Body of pancreas (tissue), 4 donors: Measurements from ENCODE around the gene LIF. TPM values are rescaled to one million over a fixed set of nuclear protein-coding genes. Genes with fewer than 3 reads are reported as not detected.

Experiments
- ATAC-seq: fragments of 150-250 bp; one replicate; pipeline ENCODE4 v1.9.1; 2016
- DNase-seq, 4 donors: peaks; one replicate each; pipeline ENCODE4 v3.0.0-alpha.2; 2019
- H3K27ac ChIP-seq, 4 donors: fragments of 200-600 bp; sonication (generic); 1 replicate in 3 of 4; 2 replicates in 1 of 4; pipeline versions ENCODE4 v1.5.1 to v1.6.1; 2016 to 2019; ENCODE audit warnings: mild to moderate bottlenecking in 1 of 4, mixed read lengths in 1 of 4, moderate library complexity in 1 of 4
- H3K27me3 ChIP-seq, 2 donors: fragments of 200-600 bp; sonication (generic); one replicate each; pipeline ENCODE4 v1.6.0; 2016; ENCODE audit warnings: mild to moderate bottlenecking in 1 of 2
- H3K36me3 ChIP-seq, 2 donors: fragments of 200-600 bp; sonication (generic); replicated peaks in 1 of 2; 2 replicates each; pipeline ENCODE4 v1.5.1; 2016; ENCODE audit warnings: low read depth in 2 of 2; ENCODE audit not compliant: insufficient read depth in 1 of 2
- H3K4me1 ChIP-seq: fragments of 200-600 bp; sonication (generic); one replicate; pipeline ENCODE4 v1.6.0; 2016
- H3K4me3 ChIP-seq, 2 donors: fragments of 200-600 bp; sonication (generic); 1 replicate in 1 of 2; 2 replicates in 1 of 2; pipeline ENCODE4 v1.5.1; 2016 to 2019
- H3K9me3 ChIP-seq, 3 donors: fragments of 200-600 bp; sonication (generic); 1 replicate in 2 of 3; 2 replicates in 1 of 3; pipeline ENCODE4 v1.5.1; 2016
- POLR2A ChIP-seq, 3 donors: fragments of 450-650 bp; IDR thresholded peaks; one replicate each; pipeline ENCODE4 v1.6.1; 2016; ENCODE audit warnings: antibody characterized with exemption in 3 of 3, mild to moderate bottlenecking in 2 of 3
- WGBS, 2 donors: methylation state at CpG; one replicate each; pipeline ENCODE4 v1.1.5; 2017; 5-methylcytosine and 5-hydroxymethylcytosine counted together
- intact Hi-C: fragments of 100-400 bp; cut with DNase I; formaldehyde crosslinking; loops from one replicate; pipeline ENCODE4 v1.15.1; 2023
- total RNA-seq, 2 donors: library from RNA; depleted of rRNA; stranded (reverse); fragments of >200 nt; gene quantifications; one replicate each; pipeline ENCODE4 v1.1.0, GENCODE V29; 2016
- TF ChIP-seq, protein P1 (sequence below), 7 experiments: fragments of 450-650 bp in 4 of 7; fragments of 200-600 bp in 3 of 7; sonication (generic) in 3 of 7; IDR thresholded peaks; one replicate each; pipeline ENCODE4 v1.5.1; 2016 to 2019; ENCODE audit warnings: antibody characterized with exemption in 7 of 7

LIF gene
- total RNA-seq, 2 donors from 2014 or later, result 0.52 to 1.3 TPM

DNA sequence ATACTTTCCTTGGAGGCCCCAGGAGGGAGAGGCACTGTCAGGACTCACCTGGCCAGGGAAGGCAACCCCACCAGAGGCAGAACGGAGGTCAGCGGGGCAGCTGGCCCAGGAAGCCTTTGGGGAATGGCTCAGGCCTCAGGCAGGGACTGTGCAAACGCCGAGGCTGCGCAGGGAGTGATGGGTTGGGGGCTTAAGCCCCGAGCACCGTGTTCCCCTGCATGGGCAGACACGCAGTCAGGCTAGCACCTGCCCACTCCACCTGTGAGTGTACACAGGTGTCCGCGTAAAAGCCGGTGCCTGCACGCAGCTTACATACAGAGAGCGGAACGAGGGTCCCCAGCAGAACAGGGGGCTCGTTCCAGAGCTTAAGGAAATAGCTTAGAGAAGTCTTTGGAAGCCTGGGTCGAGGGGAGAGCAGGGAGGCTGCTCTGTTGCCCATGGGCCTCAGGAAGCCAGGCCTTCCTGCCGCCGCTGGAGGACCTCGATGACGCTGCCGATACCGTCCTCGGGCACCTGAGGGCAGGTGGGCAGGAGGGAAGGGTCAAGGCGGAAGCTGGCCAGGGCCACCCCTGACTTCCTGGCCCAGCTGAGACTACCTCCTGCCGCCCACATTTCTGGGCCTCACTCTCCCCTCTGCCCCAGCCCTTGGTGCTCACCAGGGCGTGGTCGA is 38.8 kb upstream of the LIF start:
- Histone ChIP-seq H3K36me3 (no peaks in the 10 kb centered on the region), H3K27ac (no peak overlapping the region), H3K4me3 (no peak overlapping the region), H3K27me3 (no peaks in the 10 kb centered on the region), H3K4me1 (peaks cover 20% of the 10 kb centered on the region), H3K9me3 (no peaks in the 10 kb centered on the region)
- DNase-seq (no peak), ATAC-seq (no peak)
- WGBS, 2 donors, result 81 to 87% methylated on average over 25 to 27 of the region's 27 CpGs
- TF ChIP-seq POLR2A (IDR thresholded peaks at IDR 0.05), result no peak
- TF ChIP-seq, protein P1, sequence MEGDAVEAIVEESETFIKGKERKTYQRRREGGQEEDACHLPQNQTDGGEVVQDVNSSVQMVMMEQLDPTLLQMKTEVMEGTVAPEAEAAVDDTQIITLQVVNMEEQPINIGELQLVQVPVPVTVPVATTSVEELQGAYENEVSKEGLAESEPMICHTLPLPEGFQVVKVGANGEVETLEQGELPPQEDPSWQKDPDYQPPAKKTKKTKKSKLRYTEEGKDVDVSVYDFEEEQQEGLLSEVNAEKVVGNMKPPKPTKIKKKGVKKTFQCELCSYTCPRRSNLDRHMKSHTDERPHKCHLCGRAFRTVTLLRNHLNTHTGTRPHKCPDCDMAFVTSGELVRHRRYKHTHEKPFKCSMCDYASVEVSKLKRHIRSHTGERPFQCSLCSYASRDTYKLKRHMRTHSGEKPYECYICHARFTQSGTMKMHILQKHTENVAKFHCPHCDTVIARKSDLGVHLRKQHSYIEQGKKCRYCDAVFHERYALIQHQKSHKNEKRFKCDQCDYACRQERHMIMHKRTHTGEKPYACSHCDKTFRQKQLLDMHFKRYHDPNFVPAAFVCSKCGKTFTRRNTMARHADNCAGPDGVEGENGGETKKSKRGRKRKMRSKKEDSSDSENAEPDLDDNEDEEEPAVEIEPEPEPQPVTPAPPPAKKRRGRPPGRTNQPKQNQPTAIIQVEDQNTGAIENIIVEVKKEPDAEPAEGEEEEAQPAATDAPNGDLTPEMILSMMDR (IDR thresholded peaks at IDR 0.05), result no peak
- intact Hi-C loops, result no loop called here

DNA sequence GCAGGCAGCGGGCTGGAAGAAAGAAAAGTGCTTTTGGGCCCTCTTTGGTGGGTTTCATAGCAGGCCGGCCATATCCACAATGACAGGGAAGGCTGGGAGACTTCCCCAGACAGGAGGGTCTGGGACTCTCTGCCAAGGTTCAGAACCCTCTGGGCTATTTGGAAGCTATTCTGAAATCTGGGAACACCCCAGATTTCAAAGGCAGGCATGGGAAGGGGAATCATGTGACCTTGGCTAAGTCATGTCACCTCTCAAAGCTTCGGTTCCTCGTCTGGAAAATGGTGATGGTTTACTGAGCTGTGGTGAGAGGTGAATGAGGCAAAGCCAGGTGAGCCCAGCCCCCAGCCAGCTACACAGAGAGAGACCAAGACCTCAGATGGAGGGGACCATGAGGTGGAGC is 38.1 kb upstream of the LIF start:
- Histone ChIP-seq H3K27me3 (no peaks in the 10 kb centered on the region), H3K36me3 (no peaks in the 10 kb centered on the region), H3K4me3 (no peak overlapping the region), H3K4me1 (peaks cover 13% of the 10 kb centered on the region), H3K27ac (no peak overlapping the region), H3K9me3 (no peaks in the 10 kb centered on the region)
- TF ChIP-seq, protein P1 (IDR thresholded peaks at IDR 0.05), result no peak
- no peak for TF ChIP-seq POLR2A (IDR thresholded peaks at IDR 0.05)
- intact Hi-C loops, result no loop called here
- DNase-seq, result no peak
- no peak for ATAC-seq
- 80 to 87% methylated on average over 4 of the region's 4 CpGs for WGBS, 2 donors

DNA sequence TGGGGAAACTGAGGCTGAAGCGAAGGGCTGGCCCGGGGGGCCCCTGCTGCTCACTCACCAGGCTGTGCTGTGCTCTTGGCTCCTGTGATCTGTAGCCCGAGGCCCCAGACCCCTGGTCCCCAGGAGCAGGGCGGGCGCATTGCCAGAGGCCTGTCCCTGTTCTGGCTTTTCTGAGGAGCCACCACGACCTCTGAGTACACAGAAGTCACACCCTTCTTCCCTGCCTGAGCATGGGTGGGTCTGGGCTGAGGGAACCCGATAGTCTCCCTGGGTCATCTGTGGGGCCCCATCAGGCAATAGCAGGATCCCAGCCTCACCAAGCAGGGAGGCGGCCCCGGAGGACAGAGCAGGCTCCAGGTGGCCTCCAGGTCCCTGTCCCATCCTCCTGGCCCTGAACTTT is 37.6 kb upstream of the LIF start:
- DNase-seq (no peak), ATAC-seq (no peak)
- intact Hi-C loops, result no loop called here
- Histone ChIP-seq H3K9me3 (no peaks in the 10 kb centered on the region), H3K27me3 (no peaks in the 10 kb centered on the region), H3K4me1 (peaks cover 13% of the 10 kb centered on the region), H3K4me3 (no peak overlapping the region), H3K27ac (no peak overlapping the region), H3K36me3 (no peaks in the 10 kb centered on the region)
- 74 to 84% methylated on average over 4 to 9 of the region's 9 CpGs for WGBS, 2 donors
- TF ChIP-seq, protein P1 (IDR thresholded peaks at IDR 0.05), result no peak
- no peak for TF ChIP-seq POLR2A (IDR thresholded peaks at IDR 0.05)

DNA sequence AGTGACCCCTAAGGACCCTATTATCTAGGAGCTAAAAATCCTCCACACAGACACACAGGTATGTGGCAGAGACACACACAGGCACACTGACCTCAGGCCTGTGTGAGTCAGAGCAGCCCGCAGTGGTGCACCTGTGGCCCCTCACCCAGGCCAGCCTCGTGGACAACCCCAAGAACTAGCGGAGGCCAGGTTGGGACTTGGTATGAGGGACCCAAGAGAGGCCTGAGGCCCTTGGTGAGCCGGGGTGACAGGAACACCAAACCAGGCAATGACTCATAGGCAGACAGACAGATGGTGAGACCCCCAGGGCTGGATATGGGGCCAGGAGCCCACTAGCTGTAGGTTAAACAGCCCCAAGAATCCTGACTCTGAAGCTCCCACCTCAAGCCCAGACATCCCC is 36.8 kb upstream of the LIF start:
- no peak for TF ChIP-seq POLR2A (IDR thresholded peaks at IDR 0.05)
- TF ChIP-seq, protein P1 (IDR thresholded peaks at IDR 0.05), result no peak
- 67 to 71% methylated on average over 2 to 4 of the region's 4 CpGs for WGBS, 2 donors
- Histone ChIP-seq H3K4me1 (peaks cover 7% of the 10 kb centered on the region), H3K36me3 (no peaks in the 10 kb centered on the region), H3K4me3 (no peak overlapping the region), H3K27ac (no peak overlapping the region), H3K27me3 (no peaks in the 10 kb centered on the region), H3K9me3 (no peaks in the 10 kb centered on the region)
- DNase-seq, result no peak
- ATAC-seq, result no peak
- intact Hi-C loops, result no loop called here

DNA sequence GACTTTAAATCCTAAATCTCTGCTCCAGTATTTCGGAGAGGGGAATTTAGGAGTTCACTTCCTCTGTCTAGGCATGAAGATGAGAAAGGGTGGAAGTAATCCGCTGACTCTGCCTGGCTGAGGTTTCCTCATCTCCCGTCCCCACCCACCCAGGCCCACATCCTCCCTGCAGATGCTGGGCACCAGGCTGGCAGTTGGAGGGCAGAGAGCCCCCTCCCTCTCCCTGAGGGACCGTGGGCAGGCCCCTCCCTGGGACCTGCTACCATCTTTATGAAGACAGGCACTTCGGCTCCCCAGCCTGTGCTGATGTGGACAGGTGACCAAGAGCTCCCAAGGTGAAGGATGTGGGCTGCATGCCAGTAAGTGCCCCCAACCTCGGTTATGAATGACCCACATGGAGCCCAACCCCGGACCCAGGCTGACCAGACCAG is 36.1 kb upstream of the LIF start:
- intact Hi-C loops, result no loop called here
- ATAC-seq (no peak), DNase-seq (no peak)
- Histone ChIP-seq H3K36me3 (no peaks in the 10 kb centered on the region), H3K27ac (no peak overlapping the region), H3K27me3 (no peaks in the 10 kb centered on the region), H3K9me3 (no peaks in the 10 kb centered on the region), H3K4me3 (no peak overlapping the region), H3K4me1 (no peaks in the 10 kb centered on the region)
- TF ChIP-seq POLR2A (IDR thresholded peaks at IDR 0.05), result no peak
- TF ChIP-seq, protein P1 (IDR thresholded peaks at IDR 0.05), result no peak
- WGBS, 2 donors, result 66 to 73% methylated on average over 4 to 7 of the region's 7 CpGs
